ENCODE data around the gene POLD4.

DNA sequence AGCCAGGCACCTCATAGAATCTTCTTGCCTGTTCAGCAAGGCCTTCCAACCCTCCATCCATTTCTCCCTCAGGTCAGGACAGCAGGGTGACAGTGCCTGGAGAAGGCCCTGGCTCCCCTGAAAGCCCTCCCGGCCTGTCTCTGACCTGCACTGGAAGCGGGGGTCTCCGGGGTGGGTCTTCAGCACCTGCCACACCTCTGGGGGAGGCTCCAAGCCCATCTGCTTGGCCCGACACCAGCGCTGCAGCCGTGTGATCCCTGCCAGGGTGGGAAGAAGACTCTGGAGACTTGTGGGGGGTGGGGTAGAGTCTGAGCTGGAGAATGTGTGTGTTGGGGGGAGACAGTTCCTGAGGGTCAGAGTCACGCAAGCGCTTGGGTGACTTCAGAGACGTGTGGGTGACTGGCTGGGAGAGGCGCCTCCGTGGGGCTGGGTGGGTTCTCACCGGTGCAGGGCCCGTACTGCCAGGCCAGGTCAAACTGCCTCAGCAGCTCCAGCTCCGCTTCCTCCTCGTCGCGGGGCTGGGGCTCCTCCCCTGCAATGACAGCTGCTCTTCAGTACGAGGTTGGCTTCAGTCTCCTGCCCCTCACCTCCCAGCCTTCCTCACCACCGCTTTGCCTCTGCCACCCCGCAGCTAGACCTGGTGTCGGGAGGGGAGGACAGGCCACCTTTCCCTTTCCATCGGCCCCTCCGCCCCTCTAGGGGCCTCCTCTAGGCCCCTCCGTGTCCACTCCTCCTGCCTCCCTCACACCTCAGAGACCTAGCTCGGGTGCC, 615 bp downstream of the POLD4 start:
- TF ChIP-seq, protein P1, sequence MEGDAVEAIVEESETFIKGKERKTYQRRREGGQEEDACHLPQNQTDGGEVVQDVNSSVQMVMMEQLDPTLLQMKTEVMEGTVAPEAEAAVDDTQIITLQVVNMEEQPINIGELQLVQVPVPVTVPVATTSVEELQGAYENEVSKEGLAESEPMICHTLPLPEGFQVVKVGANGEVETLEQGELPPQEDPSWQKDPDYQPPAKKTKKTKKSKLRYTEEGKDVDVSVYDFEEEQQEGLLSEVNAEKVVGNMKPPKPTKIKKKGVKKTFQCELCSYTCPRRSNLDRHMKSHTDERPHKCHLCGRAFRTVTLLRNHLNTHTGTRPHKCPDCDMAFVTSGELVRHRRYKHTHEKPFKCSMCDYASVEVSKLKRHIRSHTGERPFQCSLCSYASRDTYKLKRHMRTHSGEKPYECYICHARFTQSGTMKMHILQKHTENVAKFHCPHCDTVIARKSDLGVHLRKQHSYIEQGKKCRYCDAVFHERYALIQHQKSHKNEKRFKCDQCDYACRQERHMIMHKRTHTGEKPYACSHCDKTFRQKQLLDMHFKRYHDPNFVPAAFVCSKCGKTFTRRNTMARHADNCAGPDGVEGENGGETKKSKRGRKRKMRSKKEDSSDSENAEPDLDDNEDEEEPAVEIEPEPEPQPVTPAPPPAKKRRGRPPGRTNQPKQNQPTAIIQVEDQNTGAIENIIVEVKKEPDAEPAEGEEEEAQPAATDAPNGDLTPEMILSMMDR (IDR thresholded peaks at IDR 0.05) = peak in 1 of 2 donors; percentile 2
- no peak for TF ChIP-seq POLR2A (IDR thresholded peaks at IDR 0.05)

Measured in suprapubic skin (tissue), 3 donors.